ENCODE measurements around the gene CHST9. TPM values are rescaled to one million over a fixed set of nuclear protein-coding genes. Genes with fewer than 3 reads are reported as not detected.
"Not testable (repeated sequence)": the region's sequence is repeated elsewhere in the genome, so short reads cannot be mapped to it uniquely, and the experiment has no call there.

CHST9 gene
- polyA plus RNA-seq, 3 donors, result not detected

DNA sequence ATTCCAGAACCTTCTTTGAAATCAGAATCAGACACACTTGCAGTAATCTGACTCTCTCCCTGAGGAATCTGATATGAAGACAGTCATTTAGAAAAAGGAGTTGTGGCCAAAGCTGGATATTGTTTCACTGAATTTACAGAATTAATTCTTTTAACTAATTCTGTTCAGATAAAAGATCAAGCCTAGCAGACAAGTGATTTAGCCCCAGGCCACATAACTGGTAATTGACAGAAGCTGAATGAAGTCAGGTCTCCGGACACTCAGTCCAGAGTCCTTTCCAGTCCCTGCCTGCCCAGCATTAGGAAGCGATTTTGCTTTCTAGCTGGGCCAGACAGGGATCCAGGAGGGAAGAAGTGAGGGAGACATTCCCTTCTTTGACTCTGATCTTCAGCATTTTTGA is 208.9 kb downstream of the CHST9 start:
- H2AFZ ChIP-seq (ENCODE audit: insufficient read depth, low read depth, low read length, poor library complexity, severe bottlenecking), result no peak overlapping the region
- H4K20me1 ChIP-seq (ENCODE audit: insufficient read depth, low read length), result no peaks in the 10 kb centered on the region
- no peak overlapping the region for H3K27ac ChIP-seq (ENCODE audit: low read depth in 1 of 2, low read length in 2 of 2)
- no peaks in the 10 kb centered on the region for H3K79me2 ChIP-seq (ENCODE audit: insufficient read depth, low read length)
- Mint-ChIP-seq H3K27ac (no peak overlapping the region), H3K27me3 (ENCODE audit: low read depth in 3 of 3) (peaks cover 0 to 2% (median 0%) of the 10 kb centered on the region in 3 donors), H3K36me3 (no peaks in the 10 kb centered on the region), H3K4me3 (no peak overlapping the region), H3K9me3 (peaks cover 2 to 10% (median 4%) of the 10 kb centered on the region in 7 donors), H3K4me1 (no peaks in the 10 kb centered on the region)
- intact Hi-C loops (cut with micrococcal nuclease), result no loop called here
- no peak for DNase-seq
- H3K9me3 ChIP-seq (replicated peaks in 1 of 2; ENCODE audit: control insufficient read depth in 1 of 2, insufficient read depth in 1 of 2, low read length in 2 of 2), result no peaks in the 10 kb centered on the region
- H3K4me3 ChIP-seq (replicated peaks in 1 of 3; ENCODE audit: low read depth in 2 of 3, low read length in 3 of 3), result no peak overlapping the region
- TF ChIP-seq, protein P1, sequence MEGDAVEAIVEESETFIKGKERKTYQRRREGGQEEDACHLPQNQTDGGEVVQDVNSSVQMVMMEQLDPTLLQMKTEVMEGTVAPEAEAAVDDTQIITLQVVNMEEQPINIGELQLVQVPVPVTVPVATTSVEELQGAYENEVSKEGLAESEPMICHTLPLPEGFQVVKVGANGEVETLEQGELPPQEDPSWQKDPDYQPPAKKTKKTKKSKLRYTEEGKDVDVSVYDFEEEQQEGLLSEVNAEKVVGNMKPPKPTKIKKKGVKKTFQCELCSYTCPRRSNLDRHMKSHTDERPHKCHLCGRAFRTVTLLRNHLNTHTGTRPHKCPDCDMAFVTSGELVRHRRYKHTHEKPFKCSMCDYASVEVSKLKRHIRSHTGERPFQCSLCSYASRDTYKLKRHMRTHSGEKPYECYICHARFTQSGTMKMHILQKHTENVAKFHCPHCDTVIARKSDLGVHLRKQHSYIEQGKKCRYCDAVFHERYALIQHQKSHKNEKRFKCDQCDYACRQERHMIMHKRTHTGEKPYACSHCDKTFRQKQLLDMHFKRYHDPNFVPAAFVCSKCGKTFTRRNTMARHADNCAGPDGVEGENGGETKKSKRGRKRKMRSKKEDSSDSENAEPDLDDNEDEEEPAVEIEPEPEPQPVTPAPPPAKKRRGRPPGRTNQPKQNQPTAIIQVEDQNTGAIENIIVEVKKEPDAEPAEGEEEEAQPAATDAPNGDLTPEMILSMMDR (IDR thresholded peaks at IDR 0.05), result no peak
- H3K9ac ChIP-seq (ENCODE audit: insufficient read depth, low read length, poor library complexity, severe bottlenecking), result no peak overlapping the region
- WGBS (ENCODE audit: insufficient coverage), result 83% methylated on average over 1 of the region's 2 CpGs
- no peak overlapping the region for H3K4me2 ChIP-seq (replicated peaks; ENCODE audit: extremely low read depth, low read length, poor library complexity, severe bottlenecking)
- H3K36me3 ChIP-seq (replicated peaks in 1 of 2; ENCODE audit: control insufficient read depth in 1 of 2, insufficient read depth in 2 of 2, low read length in 2 of 2), result no peaks in the 10 kb centered on the region
- no peaks in the 10 kb centered on the region for H3K4me1 ChIP-seq (ENCODE audit: control insufficient read depth in 1 of 2, insufficient read depth in 2 of 2, low read length in 2 of 2)
- H3K27me3 ChIP-seq (ENCODE audit: control insufficient read depth in 2 of 2, insufficient read depth in 2 of 2, low read length in 2 of 2), result no peaks in the 10 kb centered on the region

DNA sequence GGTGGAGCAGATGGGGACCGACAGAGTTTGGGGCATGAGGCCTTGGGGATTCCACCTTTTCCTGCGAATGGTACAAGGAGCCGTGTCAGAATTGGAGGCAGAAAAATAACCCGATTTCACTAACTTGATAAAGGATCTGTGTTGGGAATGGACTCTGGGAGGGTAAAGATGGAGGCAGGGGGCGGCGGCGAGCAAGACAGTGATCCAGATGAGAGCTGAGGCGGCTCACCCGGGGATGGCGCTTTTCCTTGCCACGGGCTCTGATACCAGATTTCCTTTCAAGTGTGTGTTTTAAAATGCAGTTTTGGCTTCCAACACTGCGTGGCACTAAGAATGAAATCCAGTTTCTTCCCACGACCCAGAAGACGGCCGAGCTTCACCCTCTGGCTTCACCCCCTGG is 212.6 kb downstream of the CHST9 start:
- H3K9me3 Mint-ChIP-seq, result peaks cover 2 to 10% (median 5%) of the 10 kb centered on the region in 7 donors
- 95% methylated on average over 15 of the region's 15 CpGs for whole genome bisulfite sequencing (ENCODE audit: insufficient coverage)
- H3K4me1 ChIP-seq (ENCODE audit: control insufficient read depth in 1 of 2, insufficient read depth in 2 of 2, low read length in 2 of 2); H3K79me2 ChIP-seq (ENCODE audit: insufficient read depth, low read length); H3K27me3 Mint-ChIP-seq (ENCODE audit: low read depth in 3 of 3); H3K27ac ChIP-seq (ENCODE audit: low read depth in 1 of 2, low read length in 2 of 2); H3K36me3 Mint-ChIP-seq; H3K9ac ChIP-seq (ENCODE audit: insufficient read depth, low read length, poor library complexity, severe bottlenecking); H3K4me3 Mint-ChIP-seq; intact Hi-C loops (cut with micrococcal nuclease); H3K4me2 ChIP-seq (replicated peaks; ENCODE audit: extremely low read depth, low read length, poor library complexity, severe bottlenecking); H3K9me3 ChIP-seq (replicated peaks in 1 of 2; ENCODE audit: control insufficient read depth in 1 of 2, insufficient read depth in 1 of 2, low read length in 2 of 2); H3K27me3 ChIP-seq (ENCODE audit: control insufficient read depth in 2 of 2, insufficient read depth in 2 of 2, low read length in 2 of 2); DNase-seq; H3K4me3 ChIP-seq (replicated peaks in 1 of 3; ENCODE audit: low read depth in 2 of 3, low read length in 3 of 3); H3K27ac Mint-ChIP-seq; H3K36me3 ChIP-seq (replicated peaks in 1 of 2; ENCODE audit: control insufficient read depth in 1 of 2, insufficient read depth in 2 of 2, low read length in 2 of 2); H3K4me1 Mint-ChIP-seq; H4K20me1 ChIP-seq (ENCODE audit: insufficient read depth, low read length); H2AFZ ChIP-seq (ENCODE audit: insufficient read depth, low read depth, low read length, poor library complexity, severe bottlenecking): not testable (repeated sequence)
